Heart right ventricle (tissue), 16 donors: Measurements from ENCODE around the gene DOCK1. TPM values are rescaled to one million over a fixed set of nuclear protein-coding genes. Genes with fewer than 3 reads are reported as not detected.
A peak's percentile ranks its signal among the peaks of the same experiment; 100 is the strongest.

ENCODE experiments used
- ATAC-seq, 8 donors: fragments of 200-7000 bp; cut with Tn5 transposase; one replicate each; pipeline ENCODE4 v1.9.1; 2020; ENCODE audit warnings: mild to moderate bottlenecking in 8 of 8, moderate library complexity in 8 of 8, moderate number of reproducible peaks in 1 of 8
- DNase-seq, 2 donors: peaks; one replicate each; pipeline ENCODE4 v3.0.0-alpha.2; 2020
- H3K27ac ChIP-seq, 10 donors: fragments of 200-600 bp; sonication (generic) in 2 of 10; one replicate each; pipeline versions ENCODE4 v1.5.0 to v1.8.0; 2020 to 2022; ENCODE audit warnings: mild to moderate bottlenecking in 3 of 10
- H3K27me3 ChIP-seq, 7 donors: fragments of 200-600 bp; one replicate each; pipeline ENCODE4 v1.8.0; 2021 to 2022; ENCODE audit warnings: mild to moderate bottlenecking in 2 of 7
- H3K36me3 ChIP-seq, 9 donors: fragments of 200-600 bp; sonication (generic) in 1 of 9; one replicate each; pipeline versions ENCODE4 v1.5.0 to v1.8.0; 2020 to 2022; ENCODE audit warnings: mild to moderate bottlenecking in 2 of 9
- H3K4me1 ChIP-seq, 9 donors: fragments of 200-600 bp; sonication (generic) in 1 of 9; one replicate each; pipeline versions ENCODE4 v1.5.0 to v1.8.0; 2020 to 2022; ENCODE audit warnings: mild to moderate bottlenecking in 4 of 9
- H3K4me3 ChIP-seq, 10 donors: fragments of 200-600 bp; sonication (generic) in 2 of 10; one replicate each; pipeline versions ENCODE4 v1.5.0 to v1.8.0; 2020 to 2022; ENCODE audit warnings: mild to moderate bottlenecking in 7 of 10, moderate library complexity in 2 of 10
- H3K9me3 ChIP-seq, 11 donors: fragments of 200-600 bp in 10 of 11; sonication (generic) in 2 of 11; one replicate each; pipeline versions ENCODE4 v1.5.0 to v1.8.0; 2013 to 2022; ENCODE audit warnings: mild to moderate bottlenecking in 2 of 11, control low read depth in 1 of 11, moderate library complexity in 1 of 11
- WGBS, 2 donors: extraction: QIAGEN DNeasy Blood & Tissue Kit; methylation state at CpG; one replicate each; pipeline ENCODE4 v1.1.7; 2013; ENCODE audit warnings: inconsistent platforms in 1 of 2; 5-methylcytosine and 5-hydroxymethylcytosine counted together
- intact Hi-C, 10 donors: fragments of 100-400 bp; cut with DNase I; formaldehyde crosslinking; loops; one replicate each; pipeline versions ENCODE4 v1.11.1 to v1.14.2; 2022
- polyA plus RNA-seq, 2 donors: library from polyadenylated mRNA; stranded (reverse); fragments of 200-250 nt; gene quantifications; one replicate each; pipeline ENCODE4 v1.2.3, GENCODE V29; 2013
- total RNA-seq, 10 donors: library from RNA; stranded (reverse); fragmentation: NEBNext Ultra II Directional in 3 of 10; extraction: Animal tissue kit (Norgen Biotek cat#: 25700) in 3 of 10; gene quantifications; one replicate each; pipeline versions ENCODE4 v1.2.1 to v1.2.4, GENCODE V29; 2021 to 2023
- TF ChIP-seq, protein P1 (sequence below), 9 donors: fragments of 200-600 bp; sonication (generic) in 2 of 9; IDR thresholded peaks; one replicate each; pipeline versions ENCODE4 v1.5.0 to v1.8.0; 2021 to 2022; ENCODE audit warnings: antibody characterized with exemption in 9 of 9, mild to moderate bottlenecking in 5 of 9, moderate library complexity in 1 of 9
- donor health status: Arrhythmogenic right ventricular cardiomyopathy.
- donor health status: ischemic (EF 13 %, LVEDD 7.1; RV severe dilation, severe dysfunction).
- donor health status: healthy with polysubstance abuse.
- donor health status: DM: no; HTN: yes; CAD: no.
- donor health status: DM: no; HTN: no; CAD: no.
- donor health status: ischemic (EF 25% LVEDD 6.9; RV normal size, moderate dysfunction).
- donor health status: ischemic (EF 25% LVEDD 5.7; RV mildly dilated, moderate dysfunction).
- donor health status: healthy.
- donor health status: DM: yes; HTN: yes; CAD: no.
- donor health status: Ischemic cardiomyopathy.
- donor health status: ischemic (EF 35%, LVEDD 5.7; RV mildly dilated, moderate dysfunction).
- donor health status: nonischemic (EF 11% LVEDD 7.7; RV severe dilation, severe dysfunction).
- donor health status: DM: yes; HTN: yes; CAD: no.
- donor health status: PGD.
- donor health status: ischemic (EF 29% LVEDD 5.4; RV normal size, mild dysfunction).
- donor health status: nonischemic (EF 23%, LVEDD 6.1; RV moderate dilation, normal function).

Gene DOCK1
- total and polyA plus RNA-seq, 12 donors: 7.8 to 26.7 (median 19.8) TPM

GRCh38 chr10:127146661-127147060 lies 241.4 kb downstream of the DOCK1 start:
- TF ChIP-seq, protein P1, sequence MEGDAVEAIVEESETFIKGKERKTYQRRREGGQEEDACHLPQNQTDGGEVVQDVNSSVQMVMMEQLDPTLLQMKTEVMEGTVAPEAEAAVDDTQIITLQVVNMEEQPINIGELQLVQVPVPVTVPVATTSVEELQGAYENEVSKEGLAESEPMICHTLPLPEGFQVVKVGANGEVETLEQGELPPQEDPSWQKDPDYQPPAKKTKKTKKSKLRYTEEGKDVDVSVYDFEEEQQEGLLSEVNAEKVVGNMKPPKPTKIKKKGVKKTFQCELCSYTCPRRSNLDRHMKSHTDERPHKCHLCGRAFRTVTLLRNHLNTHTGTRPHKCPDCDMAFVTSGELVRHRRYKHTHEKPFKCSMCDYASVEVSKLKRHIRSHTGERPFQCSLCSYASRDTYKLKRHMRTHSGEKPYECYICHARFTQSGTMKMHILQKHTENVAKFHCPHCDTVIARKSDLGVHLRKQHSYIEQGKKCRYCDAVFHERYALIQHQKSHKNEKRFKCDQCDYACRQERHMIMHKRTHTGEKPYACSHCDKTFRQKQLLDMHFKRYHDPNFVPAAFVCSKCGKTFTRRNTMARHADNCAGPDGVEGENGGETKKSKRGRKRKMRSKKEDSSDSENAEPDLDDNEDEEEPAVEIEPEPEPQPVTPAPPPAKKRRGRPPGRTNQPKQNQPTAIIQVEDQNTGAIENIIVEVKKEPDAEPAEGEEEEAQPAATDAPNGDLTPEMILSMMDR (IDR thresholded peaks at IDR 0.05): no peak
- intact Hi-C loops: no loop called here
- 89 to 95% methylated on average over 9 of the region's 9 CpGs for WGBS, 2 donors

GRCh38 chr10:127148066-127148932 lies 243.1 kb downstream of the DOCK1 start:
- TF ChIP-seq, protein P1 (IDR thresholded peaks at IDR 0.05): no peak
- no peak for ATAC-seq
- H3K27me3 ChIP-seq: no peaks in the 10 kb centered on the region
- H3K36me3 ChIP-seq: peaks cover 0 to 23% (median 0%) of the 10 kb centered on the region in 9 donors
- no peaks in the 10 kb centered on the region for H3K9me3 ChIP-seq
- no peak overlapping the region for H3K4me3 ChIP-seq
- intact Hi-C loops: no loop called here
- WGBS, 2 donors: 87 to 93% methylated on average over 15 of the region's 15 CpGs
- peak overlapping the region in 1 of 10 donors; percentile 18 for H3K27ac ChIP-seq
- peaks cover 0 to 18% (median 7%) of the 10 kb centered on the region in 9 donors for H3K4me1 ChIP-seq
- no peak for DNase-seq

More at GRCh38 chr10:127146661-127147060, 241.4 kb downstream of the DOCK1 start:
- no peaks in the 10 kb centered on the region for H3K27me3 ChIP-seq
- DNase-seq (no peak), ATAC-seq (no peak)
- peaks cover 0 to 26% (median 0%) of the 10 kb centered on the region in 9 donors for H3K36me3 ChIP-seq
- H3K27ac ChIP-seq: no peak overlapping the region
- peaks cover 0 to 18% (median 0%) of the 10 kb centered on the region in 9 donors for H3K4me1 ChIP-seq
- no peaks in the 10 kb centered on the region for H3K9me3 ChIP-seq
- no peak overlapping the region for H3K4me3 ChIP-seq

DNA sequence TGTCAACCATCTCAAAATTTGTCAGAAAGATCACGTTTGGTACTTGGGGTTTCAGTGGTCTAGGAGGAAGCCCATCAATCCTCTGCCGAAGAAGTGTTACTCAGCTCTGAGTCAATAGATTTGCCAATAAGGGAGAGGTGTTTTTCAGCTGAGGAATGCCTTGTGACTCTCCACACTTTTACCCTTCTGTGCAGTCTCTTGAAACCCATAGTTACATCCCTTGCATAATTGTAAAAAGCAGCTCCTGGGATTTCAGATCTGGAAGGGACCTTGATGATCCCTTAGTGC lies 243.6 kb downstream of the DOCK1 start:
- Histone ChIP-seq H3K36me3 (peaks cover 0 to 17% (median 0%) of the 10 kb centered on the region in 9 donors), H3K9me3 (no peaks in the 10 kb centered on the region), H3K4me3 (no peak overlapping the region), H3K4me1 (peaks cover 0 to 18% (median 7%) of the 10 kb centered on the region in 9 donors), H3K27ac (peak overlapping the region in 1 of 10 donors; percentile 18), H3K27me3 (no peaks in the 10 kb centered on the region)
- 84 to 86% methylated on average over 2 of the region's 2 CpGs for WGBS, 2 donors
- TF ChIP-seq, protein P1 (IDR thresholded peaks at IDR 0.05): no peak
- intact Hi-C loops: no loop called here
- no peak for DNase-seq
- ATAC-seq: no peak

- WGBS, 2 donors: 85 to 87% methylated on average over 7 of the region's 7 CpGs
- Histone ChIP-seq H3K36me3 (peaks cover 0 to 12% (median 0%) of the 10 kb centered on the region in 9 donors), H3K27ac (peak overlapping the region in 1 of 10 donors; percentile 18), H3K27me3 (no peaks in the 10 kb centered on the region), H3K4me3 (no peak overlapping the region), H3K4me1 (peaks cover 0 to 18% (median 7%) of the 10 kb centered on the region in 9 donors), H3K9me3 (no peaks in the 10 kb centered on the region)
- intact Hi-C loops: no loop called here
- TF ChIP-seq, protein P1 (IDR thresholded peaks at IDR 0.05): no peak
- ATAC-seq (no peak), DNase-seq (no peak)
Measured at GRCh38 chr10:127149501-127150081, 244.4 kb downstream of the DOCK1 start.
